Ureter (tissue), 1 donor: Measurements from ENCODE around the gene SLU7. TPM values are rescaled to one million over a fixed set of nuclear protein-coding genes. Genes with fewer than 3 reads are reported as not detected.

Source experiments
- DNase-seq: peaks from one replicate; pipeline ENCODE4 v3.0.0-alpha.2; 2020; ENCODE audit warnings: low spot score
- total RNA-seq: library from RNA; stranded (reverse); gene quantifications from one replicate; pipeline ENCODE4 v1.2.4, GENCODE V29; 2023
- donor health status: DM: yes; HTN: yes; CAD: no.

SLU7 gene
- total RNA-seq, 1 donor from 2014 or later, result 34.2 TPM

DNA sequence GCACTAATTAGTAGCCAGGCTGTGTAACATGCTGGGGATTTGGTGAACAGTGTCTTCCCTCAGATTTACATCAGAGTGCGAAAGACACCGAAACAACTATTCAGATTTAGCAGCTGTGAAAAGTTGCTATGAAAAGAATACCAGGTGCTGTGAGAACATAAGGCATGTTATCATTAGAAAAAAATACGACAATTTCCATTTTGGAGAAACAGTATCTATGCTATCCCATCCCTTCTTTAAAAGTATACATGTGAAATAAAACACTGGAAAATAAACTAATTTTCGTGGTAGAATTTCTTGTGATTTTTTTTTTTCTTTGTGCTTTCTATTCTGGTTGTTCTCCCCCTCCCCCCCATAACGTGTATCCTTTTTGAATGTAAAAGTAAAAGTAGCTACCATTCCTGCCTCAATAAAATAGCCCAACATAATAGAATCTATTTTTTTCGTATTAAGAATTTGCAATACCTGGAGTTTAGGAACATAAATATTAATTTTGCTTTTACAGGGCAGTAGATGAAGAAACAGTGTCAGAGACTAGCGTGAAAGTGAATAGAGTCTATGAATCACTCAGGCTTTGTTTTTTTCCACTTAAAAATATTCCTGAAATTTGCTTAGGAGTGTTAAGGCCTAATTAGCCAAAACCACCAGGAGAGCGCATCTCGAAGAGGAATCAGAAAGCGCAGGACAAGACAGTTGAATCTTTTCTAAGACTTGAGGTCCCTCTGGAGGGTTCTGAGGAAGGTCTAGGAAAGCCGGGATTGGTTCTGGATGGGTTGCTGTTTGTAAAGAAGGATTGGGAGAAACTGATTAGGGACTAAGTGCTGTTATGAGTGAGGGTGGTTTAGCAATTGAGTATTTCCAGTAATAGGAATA is 813 bp upstream of the SLU7 start:
- no peak for DNase-seq

DNA sequence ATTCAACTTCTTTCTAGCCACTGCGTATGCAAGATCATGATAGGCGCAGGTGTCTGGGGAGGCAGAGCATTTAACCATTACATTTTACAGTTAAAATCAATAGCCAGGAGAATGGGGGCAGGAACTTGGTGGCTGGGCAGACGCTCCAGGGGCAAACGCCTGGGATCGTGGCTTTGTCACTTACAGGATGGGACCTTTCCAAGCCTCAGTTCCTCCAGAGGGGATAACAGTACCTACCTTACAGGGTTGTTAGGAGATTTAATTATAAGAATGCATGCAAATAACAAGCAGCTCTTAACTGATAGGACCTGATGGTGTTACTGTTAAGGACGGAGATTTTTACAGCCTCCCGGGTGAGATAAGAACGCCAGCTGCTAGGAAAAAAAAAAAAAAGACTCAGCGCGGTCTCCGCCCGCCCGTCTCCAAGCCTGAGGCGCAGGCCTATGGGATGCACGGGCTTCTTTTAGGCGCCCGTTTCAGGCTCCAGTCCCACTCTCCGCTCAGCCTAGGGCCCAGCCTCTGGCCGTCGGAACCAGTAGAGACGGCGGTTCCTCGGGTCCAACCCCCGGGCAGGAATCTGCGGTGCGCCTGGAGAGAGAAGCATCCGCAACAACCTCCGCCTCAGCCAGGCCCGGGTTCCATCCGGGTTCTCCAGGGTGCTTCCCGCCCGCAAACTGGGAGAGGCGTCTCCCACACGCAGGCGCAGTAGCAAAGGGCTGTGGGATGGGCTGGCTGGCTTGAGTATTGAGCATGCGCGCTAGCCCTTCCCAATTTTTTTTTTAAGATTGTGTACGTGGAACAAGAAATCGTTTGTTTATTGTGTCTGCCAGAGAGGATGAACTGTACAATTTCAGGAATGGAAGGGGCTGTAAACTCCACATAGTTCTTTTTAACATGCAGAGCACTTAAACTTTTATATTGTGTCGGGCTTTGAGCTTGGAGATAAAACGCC is 19.2 kb downstream of the SLU7 start, which contains the start of gene FAM200C:
Gene FAM200C, minus strand, starts transcription at position 653 of the 952 bp plus-strand sequence. CDS start 4,564 bp downstream, outside the sequence.
- DNase-seq, result peak; percentile 93

DNA sequence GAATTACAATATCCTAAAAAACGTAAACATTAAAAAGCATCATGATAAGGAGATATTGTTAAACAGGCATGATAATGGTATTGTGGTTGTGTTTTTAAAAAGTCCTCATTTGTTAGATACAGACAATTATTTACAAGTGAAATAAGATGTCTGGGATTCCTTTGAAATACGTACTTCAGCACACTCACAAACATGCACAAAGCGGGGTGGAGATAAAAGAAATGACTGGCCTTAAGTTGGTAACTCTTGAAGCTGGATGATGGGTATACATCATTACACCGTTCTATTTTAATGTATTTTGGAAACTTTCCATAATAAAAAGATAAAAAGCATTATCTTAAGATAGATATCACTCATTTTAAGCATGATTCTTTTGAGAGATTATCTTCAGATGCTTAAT is 20.1 kb downstream of the SLU7 start:
- DNase-seq, result no peak

DNA sequence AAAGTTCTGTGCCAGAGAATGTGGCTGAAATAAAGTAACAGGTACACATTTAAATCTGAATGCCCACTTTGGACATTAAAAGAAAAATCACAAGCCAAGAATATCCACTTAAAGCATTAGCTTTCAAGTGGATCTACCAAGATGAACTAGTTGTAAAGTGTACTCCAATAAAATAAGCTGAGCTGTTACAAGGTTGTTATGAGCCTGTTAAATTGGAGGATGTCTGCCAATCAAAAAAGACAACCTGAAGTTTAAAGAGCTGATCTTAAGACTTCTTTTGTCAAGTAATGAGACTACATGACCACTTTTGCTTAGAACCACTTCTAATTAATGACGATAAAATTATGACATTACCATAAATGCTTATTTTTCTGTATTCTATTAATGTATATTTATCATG is 21.4 kb downstream of the SLU7 start:
- DNase-seq, result no peak

DNA sequence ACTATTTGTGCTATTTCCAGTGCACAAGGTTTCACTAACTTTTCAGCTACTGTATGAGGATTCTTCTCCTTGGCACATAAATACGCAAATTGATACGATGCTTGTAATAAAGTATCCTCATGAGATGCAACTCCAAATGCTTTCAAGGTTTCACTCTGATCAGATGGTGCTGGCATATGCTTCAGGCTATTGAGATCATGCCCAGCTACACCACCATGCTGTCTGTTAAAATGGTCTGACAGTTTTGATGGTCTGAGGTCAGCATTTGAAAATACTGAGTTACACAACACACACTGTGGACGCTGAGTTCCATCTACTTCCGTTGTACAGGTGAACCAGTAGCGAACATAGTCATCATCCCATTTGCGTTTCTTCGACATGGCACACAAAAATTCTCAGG is 23.8 kb downstream of the SLU7 start:
- no peak for DNase-seq

DNA sequence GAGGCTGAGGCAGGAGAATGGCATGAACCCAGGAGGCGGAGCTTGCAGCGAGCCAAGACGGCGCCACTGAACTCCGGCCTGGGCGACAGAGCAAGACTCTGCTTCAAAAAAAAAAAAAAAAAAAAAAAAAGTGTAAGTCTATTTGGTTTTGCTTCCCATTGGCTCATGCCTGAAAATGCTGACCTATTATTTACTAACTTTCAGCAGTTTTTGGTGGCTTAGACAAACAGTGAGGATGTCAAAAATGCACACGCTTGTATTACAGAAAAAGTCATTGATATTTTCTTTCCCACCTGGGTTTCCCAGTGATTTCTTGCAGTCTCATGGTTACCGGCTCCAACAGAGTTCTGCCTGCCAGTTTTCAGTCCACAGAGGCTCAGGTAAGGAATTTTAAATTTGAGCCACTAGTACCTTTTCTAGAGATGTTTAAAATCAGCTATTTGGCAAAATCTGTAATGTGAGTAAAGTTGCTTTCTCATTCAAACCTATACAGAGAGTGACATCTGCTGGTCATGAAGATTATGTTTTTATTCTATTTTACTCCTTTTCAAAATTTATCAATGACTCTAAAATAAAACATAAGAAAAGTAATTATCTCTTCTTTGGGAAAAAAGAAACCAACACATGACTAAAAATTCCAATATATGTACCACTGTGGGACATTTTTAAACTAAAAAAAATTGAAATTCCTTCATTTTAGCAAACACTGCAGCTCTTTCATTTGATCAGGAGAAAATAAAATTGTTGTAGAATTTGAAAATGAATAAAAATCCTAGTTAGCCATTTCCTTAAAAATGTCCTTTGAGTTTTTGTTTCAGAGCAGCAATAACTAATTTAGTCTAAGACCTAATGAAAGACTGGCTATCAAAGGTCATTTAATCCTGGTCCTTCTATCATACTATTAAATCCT is 27.8 kb downstream of the SLU7 start:
- DNase-seq, result no peak

DNA sequence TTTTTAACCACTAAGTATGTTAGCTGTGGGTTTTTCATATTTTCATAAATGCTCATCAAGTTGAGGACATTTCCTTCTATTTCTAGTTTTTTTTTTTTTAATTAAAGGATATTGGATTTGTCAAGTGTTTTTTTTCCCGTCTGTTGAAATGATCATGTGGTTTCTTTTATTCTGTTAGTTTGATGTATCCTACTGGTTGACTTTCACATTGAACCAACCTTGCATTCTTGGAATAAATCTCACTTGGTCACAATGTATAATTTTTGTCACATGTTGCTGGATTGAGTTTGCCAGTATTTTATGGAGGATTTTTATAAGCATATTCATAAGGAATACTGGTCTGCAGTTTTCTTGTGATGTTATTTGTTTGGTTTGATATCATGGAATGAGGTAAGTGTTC is 31.4 kb downstream of the SLU7 start:
- DNase-seq, result no peak

DNA sequence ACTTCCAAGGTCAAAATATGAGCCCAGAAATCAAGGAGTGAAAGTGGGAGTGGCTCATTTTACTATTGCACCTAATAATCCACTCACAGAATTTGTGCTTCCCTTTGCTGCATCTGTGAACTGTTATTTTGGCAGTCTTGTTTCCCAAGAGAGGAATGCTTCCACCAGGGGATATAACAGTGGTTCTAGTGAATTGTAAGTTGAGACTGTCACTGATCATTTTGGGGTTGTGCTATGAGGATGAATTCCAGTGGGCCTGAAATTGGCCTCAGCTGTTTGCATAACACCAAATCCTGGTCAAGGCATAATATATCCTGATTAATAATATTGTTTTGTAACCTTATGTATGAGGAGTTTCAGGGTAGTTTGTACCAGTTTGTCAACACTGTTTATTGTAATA is 33.4 kb downstream of the SLU7 start:
- DNase-seq, result no peak

DNA sequence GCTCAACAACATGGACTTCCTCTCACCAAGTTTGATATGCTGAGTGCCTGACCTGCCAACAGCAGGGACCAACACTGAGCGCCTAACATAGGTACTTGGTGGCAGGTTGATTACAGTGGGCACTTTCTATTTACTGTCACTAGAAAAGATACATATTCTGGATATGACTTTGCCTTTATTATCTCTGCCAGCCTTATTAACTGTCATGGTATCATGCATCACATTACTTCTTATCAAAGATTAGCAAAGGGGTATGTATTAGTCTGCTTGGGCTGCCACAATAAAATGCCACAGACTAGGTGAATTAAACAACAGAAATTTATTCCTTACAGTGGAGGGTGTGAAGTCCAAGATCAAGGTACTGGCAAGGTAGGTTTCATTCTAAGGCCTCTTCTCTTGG is 34.2 kb downstream of the SLU7 start:
- no peak for DNase-seq

DNA sequence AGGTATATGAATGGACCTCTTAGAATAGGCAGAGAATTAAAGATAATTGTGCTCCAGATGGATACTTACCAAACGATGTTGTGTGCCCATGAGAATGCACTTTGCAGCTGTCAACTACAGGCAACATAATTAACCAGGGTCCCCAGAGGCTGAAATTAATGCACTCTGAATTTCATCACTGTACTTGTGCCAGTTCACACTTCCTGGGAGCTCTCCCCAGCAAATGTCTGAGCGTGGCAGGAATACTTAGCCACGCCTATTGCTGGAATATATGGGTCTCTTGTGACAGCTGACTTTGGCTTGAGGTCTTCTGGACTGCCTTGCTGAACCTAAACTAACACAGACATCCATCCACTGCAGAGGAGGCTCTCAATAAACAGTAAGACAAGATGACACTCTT is 36.5 kb downstream of the SLU7 start:
- DNase-seq, result no peak

DNA sequence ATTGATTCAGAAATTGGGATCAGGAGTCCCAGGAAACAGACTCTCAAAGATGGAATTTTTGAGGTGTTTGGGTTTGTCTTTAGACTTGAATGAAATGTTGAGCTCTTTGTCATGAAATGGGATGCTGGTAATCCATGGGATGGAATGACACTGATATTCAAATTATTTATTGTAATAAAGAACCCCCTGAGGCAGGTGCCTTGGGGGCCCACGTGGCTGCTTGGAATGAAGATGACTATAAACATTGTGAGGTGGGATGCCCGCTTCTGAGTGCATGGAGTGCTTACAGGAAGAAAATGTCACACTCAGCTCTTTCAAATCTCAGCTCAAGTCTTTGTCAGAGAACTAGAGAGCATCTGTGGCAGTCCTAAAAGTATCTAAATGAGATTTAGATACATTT is 38.8 kb downstream of the SLU7 start:
- DNase-seq, result no peak

DNA sequence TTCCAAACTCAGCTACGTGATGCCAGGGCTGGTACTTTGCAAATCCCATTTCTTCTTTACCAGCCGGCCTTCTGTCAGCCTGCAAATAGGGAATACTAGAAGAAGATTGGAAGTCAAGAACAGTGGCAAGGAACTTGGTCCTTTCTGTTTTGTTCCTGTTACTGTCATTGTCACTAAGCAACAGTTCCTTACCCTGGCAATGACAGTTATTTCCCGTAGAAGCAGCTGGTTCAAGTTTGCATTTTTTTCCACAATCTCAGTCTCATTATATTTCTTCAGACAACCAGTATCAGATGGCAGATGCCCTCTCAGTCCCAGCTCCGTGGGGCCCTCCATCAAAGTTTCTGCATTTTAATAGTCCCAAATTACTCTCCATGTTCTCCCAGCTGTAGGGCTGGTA is 39.4 kb downstream of the SLU7 start:
- no peak for DNase-seq

DNA sequence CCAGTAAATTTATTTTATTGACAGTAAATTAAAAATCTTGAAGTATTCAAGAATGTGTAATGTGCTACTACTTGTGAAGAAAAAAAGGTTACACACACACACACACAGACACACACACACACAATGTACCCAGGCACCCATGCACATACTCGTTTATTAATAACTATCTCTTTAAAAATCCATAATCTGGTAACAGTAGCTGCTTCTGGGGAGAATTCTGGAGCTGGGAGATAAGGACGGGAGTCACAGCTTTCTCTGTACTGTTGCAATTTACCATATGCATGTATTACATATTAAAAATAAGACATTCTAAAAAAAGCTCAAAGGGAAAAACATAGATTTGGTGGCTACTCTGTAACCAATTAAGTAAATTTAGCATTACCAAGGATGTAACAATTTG is 40.6 kb downstream of the SLU7 start:
- DNase-seq, result no peak

DNA sequence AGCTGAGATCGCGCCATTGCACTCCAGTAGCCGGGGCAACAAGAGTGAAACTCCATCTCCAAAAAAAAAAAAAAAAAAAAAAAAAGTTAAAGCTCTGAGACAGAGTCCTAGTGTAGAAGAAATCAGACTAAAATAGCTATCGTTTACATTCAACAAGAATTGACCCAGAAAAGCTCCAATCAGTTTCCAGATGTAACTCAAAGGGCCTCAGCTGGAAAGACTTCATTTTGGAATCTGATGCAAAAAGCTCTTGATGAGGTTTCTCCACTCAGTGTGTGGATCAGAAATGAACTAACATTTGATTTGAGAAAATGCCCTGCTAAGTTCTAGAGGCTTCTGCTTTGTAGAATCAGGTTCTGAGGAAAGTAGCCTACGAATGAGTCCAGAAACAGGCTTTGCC is 41.2 kb downstream of the SLU7 start:
- no peak for DNase-seq

DNA sequence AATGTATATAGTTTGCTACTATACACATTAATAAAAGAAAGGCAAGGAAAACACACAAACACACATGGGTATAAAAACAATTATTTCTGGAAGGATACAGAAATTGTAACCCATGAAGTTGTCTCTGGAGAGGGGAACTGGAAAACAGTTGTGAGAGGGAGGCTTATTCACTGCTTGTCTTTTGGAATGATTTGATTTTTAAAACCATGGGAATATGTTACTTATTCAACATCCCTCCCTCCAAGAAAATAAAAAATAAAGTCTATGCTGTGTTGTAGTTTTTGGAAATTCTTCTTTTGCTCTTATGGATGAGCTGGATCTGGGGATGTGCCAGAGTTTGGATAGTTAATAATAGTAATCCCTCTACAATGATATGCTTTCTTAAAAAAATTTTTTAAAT is 42.5 kb downstream of the SLU7 start:
- DNase-seq, result no peak

DNA sequence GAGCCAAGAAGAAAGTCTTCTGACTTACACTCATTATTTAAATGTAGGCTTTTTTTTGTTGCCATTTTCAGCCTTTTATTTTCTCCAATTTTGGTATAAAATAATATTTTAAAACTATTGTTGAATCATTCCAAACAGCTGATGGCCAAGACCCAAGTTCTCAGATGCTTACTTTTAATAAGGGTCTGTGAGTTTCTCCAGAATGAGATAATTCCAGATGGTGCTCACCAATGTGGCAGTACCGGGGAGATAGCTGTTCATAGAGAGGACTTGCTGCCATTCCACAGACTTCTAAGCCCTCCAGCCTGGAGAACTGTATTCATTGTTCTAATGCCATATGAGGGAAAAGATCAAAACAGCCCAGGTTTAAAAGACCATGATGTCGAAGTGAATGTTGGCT is 43.2 kb downstream of the SLU7 start:
- DNase-seq, result no peak

DNA sequence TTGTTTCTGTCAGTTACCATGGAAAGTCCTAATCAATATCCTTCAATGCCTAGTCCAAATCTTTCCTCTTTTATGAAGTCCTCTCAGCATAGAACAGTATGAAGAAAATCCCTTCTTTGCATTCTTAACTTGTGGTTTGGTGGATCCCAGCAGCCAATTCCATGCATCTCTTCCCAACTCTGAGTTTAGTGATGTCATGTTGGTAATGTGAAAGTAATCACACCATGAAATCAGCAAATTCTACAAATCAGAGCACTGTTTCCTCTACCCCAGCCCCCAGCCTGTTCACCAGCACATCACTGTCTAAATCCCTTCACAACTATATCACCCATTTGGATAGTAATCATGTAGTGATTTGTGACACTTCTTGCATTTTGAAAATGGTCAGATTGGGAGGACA is 43.7 kb downstream of the SLU7 start:
- DNase-seq, result no peak

DNA sequence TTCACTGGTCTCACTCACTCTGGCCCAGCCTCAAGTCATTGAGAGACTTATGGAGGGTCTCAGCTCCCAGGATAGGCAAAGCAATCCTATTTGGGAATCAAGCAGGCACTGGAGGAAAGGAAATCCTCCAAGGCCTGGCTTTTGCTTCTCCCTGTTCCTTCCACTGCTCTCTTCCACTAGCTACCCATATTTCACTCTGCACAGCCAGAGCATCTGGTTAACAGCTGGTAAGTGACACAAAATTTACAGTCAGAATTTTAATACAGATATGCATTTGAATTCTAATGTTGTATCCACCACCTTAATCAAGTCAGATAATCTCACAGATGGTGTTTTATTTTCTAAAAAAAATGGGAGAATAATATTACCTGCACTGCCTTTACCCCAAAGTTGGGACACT is 47.6 kb downstream of the SLU7 start:
- DNase-seq, result no peak

DNA sequence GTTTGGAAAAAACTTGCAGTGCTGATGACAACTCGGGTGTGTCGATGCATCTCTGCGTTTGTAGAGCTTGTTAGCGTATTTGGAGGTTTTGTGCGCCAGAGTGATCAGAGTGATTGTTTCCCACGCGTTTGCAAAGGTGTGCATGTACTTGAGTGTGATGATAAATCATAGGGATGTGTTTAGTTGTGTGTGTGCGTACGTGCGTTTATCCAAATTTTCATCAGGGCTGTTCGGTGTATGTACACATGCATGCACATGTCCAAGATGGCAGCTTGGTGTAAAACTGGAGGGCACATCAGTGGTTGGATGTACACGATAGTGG is 48.2 kb downstream of the SLU7 start:
- DNase-seq, result no peak

DNA sequence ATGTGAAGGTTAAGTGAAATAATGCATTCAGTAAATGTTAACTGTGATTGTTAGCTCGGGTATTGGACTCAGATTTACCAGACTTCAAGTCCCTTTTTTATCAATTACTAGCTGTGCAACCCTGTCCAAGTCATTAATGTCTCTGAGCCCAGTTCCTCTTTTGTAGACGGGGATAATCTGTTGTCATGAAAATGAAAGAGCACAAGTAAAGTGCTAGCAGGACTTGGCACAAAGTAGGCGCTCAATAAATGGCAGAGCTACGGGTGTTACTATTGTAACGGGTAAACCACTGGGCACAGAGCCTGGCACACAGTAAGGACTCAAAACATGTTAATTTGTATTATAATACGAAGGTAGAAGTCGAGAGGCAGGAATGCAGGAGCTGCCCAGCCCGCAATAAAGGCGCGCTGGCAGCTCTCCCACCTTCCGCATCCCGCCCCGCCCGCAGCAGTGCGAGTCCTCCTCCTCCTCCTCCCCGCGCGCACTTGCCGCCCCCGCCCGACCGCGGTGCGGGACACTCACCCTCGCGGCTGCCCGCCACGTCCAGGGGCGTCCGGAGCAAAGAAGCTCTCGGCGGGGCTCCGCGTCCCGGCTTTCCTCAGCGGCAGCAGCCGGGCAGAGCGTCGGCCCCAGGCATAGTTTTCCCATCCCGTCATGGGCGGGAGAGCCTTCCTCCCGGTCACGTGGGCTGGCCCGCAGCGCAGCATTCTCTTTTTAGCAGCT is 48.7 kb downstream of the SLU7 start, which contains the start of gene C1QTNF2:
Gene C1QTNF2, minus strand, starts transcription at position 637 of the 723 bp plus-strand sequence. CDS start 15,615 bp downstream, outside the sequence.
- DNase-seq, result peak; percentile 69

DNA sequence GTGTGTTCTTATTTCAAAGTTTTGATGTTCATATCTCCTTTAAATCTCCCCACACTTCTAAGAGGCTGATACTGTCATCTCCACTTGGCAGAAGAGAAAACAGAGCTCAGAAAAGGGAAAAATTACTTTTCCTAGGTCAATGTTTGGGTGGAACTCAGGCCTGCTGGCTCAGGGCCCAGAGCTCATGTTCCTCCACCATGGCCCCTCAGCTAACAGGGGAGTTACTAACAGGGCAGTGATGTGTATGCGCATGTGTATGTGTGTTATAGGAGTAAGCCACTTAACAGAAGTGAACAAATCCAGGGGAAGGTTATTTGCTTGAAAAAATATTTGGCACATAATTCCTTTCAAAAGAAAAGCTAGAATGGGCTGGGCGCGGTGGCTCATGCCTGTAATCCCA is 51.0 kb downstream of the SLU7 start:
- no peak for DNase-seq
